Gastroesophageal sphincter (tissue), 3 donors: ENCODE measurements around the gene NUP93.

Experiments used
- POLR2AphosphoS5 ChIP-seq: sonication (generic); formaldehyde crosslinking; IDR thresholded peaks from one replicate; pipeline ENCODE4 v1.6.1; 2017; ENCODE audit warnings: antibody characterized with exemption
- TF ChIP-seq, protein P1 (sequence below), 4 experiments: fragments of 200-600 bp in 2 of 4; fragments of 450-650 bp in 2 of 4; sonication (generic) in 1 of 4; IDR thresholded peaks; one replicate each; pipeline ENCODE4 v1.5.1; 2017 to 2019; ENCODE audit warnings: antibody characterized with exemption in 4 of 4, mild to moderate bottlenecking in 2 of 4, moderate library complexity in 2 of 4

GRCh38 chr16:56769677-56770076 is 39.7 kb downstream of the NUP93 start:
- TF ChIP-seq, protein P1, sequence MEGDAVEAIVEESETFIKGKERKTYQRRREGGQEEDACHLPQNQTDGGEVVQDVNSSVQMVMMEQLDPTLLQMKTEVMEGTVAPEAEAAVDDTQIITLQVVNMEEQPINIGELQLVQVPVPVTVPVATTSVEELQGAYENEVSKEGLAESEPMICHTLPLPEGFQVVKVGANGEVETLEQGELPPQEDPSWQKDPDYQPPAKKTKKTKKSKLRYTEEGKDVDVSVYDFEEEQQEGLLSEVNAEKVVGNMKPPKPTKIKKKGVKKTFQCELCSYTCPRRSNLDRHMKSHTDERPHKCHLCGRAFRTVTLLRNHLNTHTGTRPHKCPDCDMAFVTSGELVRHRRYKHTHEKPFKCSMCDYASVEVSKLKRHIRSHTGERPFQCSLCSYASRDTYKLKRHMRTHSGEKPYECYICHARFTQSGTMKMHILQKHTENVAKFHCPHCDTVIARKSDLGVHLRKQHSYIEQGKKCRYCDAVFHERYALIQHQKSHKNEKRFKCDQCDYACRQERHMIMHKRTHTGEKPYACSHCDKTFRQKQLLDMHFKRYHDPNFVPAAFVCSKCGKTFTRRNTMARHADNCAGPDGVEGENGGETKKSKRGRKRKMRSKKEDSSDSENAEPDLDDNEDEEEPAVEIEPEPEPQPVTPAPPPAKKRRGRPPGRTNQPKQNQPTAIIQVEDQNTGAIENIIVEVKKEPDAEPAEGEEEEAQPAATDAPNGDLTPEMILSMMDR (IDR thresholded peaks at IDR 0.05), result no peak
- no peak for TF ChIP-seq POLR2AphosphoS5
